NCI-H82 treated with DMSO at 0.1 percent for 48 hours (cell line): Measurements from ENCODE around the gene KMT2E.

Source experiments
- DNase-seq: peaks from one replicate; lab custom pipeline; 2025; ENCODE audit not compliant: unreplicated experiment; lab: John Stamatoyannopoulos, UW

Gene KMT2E

GRCh38 chr7:105006367-105007136, 7.5 kb upstream of the KMT2E start:
- DNase-seq, result no peak

GRCh38 chr7:105007298-105007697, 6.7 kb upstream of the KMT2E start:
- no peak for DNase-seq

GRCh38 chr7:105009667-105010503, 4.1 kb upstream of the KMT2E start:
- DNase-seq, result no peak

GRCh38 chr7:105010504-105011130, 3.4 kb upstream of the KMT2E start:
- DNase-seq, result no peak

GRCh38 chr7:105011141-105011830, 2.7 kb upstream of the KMT2E start:
- DNase-seq, result no peak

- no peak for DNase-seq
These were observed 2.0 kb upstream of the KMT2E start for GRCh38 chr7:105011831-105012502.

GRCh38 chr7:105012503-105013220, 1.3 kb upstream of the KMT2E start:
- peak; percentile 89 for DNase-seq

- DNase-seq, result peak; percentile 60
These were observed 687 bp upstream of the KMT2E start for GRCh38 chr7:105013221-105013815.

- DNase-seq, result no peak
These were observed 836 bp downstream of the KMT2E start for GRCh38 chr7:105014693-105015389.

- DNase-seq, result peak; percentile 30
These were observed 1.5 kb downstream of the KMT2E start for GRCh38 chr7:105015390-105015965.

GRCh38 chr7:105016068-105016708, 2.2 kb downstream of the KMT2E start:
- no peak for DNase-seq

- no peak for DNase-seq
These were observed 3.0 kb downstream of the KMT2E start for GRCh38 chr7:105016709-105017656.

- DNase-seq, result peak; percentile 88
These were observed 3.8 kb downstream of the KMT2E start for GRCh38 chr7:105017657-105018365.

GRCh38 chr7:105019269-105019668, 5.3 kb downstream of the KMT2E start:
- no peak for DNase-seq

GRCh38 chr7:105020926-105021325, 6.9 kb downstream of the KMT2E start:
- peak; percentile 65 for DNase-seq

GRCh38 chr7:105021352-105021751, 7.3 kb downstream of the KMT2E start:
- peak; percentile 84 for DNase-seq
